ENCODE data around the gene METRNL.

GRCh38 chr17:83056583-83057396 is 22.6 kb upstream of the METRNL start:
- TF ChIP-seq FOXK2 (IDR thresholded peaks at IDR 0.05) (no peak), LEF1 (IDR thresholded peaks at IDR 0.05; ENCODE audit: borderline replicate concordance) (no peak), ZNF384 (IDR thresholded peaks at IDR 0.05) (no peak), ARNT (IDR thresholded peaks at IDR 0.05) (no peak), FOXA1 (IDR thresholded peaks at IDR 0.05) (no peak), SP1 (IDR thresholded peaks at IDR 0.05) (no peak), BHLHE40 (IDR thresholded peaks at IDR 0.05; ENCODE audit: borderline replicate concordance) (no peak)
